Measurements from ENCODE around the gene ARL4D.

DNA sequence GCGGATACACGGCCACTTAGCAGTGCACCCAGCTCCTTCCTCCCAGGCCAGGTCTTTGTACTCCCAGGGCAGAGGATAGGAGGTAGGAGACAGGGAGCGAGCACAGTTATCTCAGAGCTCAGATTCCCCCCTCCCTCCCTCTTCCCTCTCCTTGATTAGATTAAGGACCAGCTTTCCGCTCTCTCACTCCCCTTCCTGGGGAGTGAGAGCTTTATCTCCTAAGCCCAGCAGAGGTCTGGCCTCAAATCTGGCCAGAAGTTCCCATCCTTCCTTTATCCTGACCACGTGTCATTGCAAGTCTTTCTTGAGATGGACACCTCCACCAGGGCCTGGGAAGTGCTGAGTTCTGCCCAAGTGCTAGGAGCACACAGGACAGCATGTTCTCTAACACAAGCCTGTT is 5.1 kb downstream of the ARL4D start:
- TF ChIP-seq MYC (IDR thresholded peaks at IDR 0.05; ENCODE audit: low read depth, low read length) (no peak), EZH2 (IDR thresholded peaks at IDR 0.05; ENCODE audit: borderline replicate concordance, low read depth, low read length, severe bottlenecking) (no peak), POLR2A (IDR thresholded peaks at IDR 0.05; ENCODE audit: low read depth, low read length) (no peak), FOS (IDR thresholded peaks at IDR 0.05; ENCODE audit: borderline replicate concordance, insufficient read depth, low read length) (no peak), POLR2AphosphoS5 (IDR thresholded peaks at IDR 0.05; ENCODE audit: insufficient read depth, low read depth, low read length) (no peak), JUN (IDR thresholded peaks at IDR 0.05; ENCODE audit: borderline replicate concordance, insufficient read depth, insufficient read length, low read depth) (no peak), GATA2 (IDR thresholded peaks at IDR 0.05; ENCODE audit: insufficient read depth, insufficient read length, low read depth, low read length) (no peak)
- TF ChIP-seq, protein P1, sequence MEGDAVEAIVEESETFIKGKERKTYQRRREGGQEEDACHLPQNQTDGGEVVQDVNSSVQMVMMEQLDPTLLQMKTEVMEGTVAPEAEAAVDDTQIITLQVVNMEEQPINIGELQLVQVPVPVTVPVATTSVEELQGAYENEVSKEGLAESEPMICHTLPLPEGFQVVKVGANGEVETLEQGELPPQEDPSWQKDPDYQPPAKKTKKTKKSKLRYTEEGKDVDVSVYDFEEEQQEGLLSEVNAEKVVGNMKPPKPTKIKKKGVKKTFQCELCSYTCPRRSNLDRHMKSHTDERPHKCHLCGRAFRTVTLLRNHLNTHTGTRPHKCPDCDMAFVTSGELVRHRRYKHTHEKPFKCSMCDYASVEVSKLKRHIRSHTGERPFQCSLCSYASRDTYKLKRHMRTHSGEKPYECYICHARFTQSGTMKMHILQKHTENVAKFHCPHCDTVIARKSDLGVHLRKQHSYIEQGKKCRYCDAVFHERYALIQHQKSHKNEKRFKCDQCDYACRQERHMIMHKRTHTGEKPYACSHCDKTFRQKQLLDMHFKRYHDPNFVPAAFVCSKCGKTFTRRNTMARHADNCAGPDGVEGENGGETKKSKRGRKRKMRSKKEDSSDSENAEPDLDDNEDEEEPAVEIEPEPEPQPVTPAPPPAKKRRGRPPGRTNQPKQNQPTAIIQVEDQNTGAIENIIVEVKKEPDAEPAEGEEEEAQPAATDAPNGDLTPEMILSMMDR (IDR thresholded peaks at IDR 0.05; ENCODE audit: extremely low read depth in 1 of 2, insufficient read depth in 1 of 2, low read depth in 1 of 2, low read length in 2 of 2), result no peak
- TF ChIP-seq, protein P2, sequence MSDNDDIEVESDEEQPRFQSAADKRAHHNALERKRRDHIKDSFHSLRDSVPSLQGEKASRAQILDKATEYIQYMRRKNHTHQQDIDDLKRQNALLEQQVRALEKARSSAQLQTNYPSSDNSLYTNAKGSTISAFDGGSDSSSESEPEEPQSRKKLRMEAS (IDR thresholded peaks at IDR 0.05; ENCODE audit: insufficient read depth, insufficient read length), result no peak

All from endothelial cell of umbilical vein (primary cell).